HUES6 (cell line): ENCODE results near the gene BST1.

Source experiments
- H3K27ac ChIP-seq: 2 replicates; pipeline ENCODE4 v1.7.0; 2013; ENCODE audit warnings: low read depth, mild to moderate bottlenecking, low read length, inconsistent platforms
- H3K27me3 ChIP-seq: 2 replicates; pipeline ENCODE4 v1.6.1; 2013; ENCODE audit warnings: low read length; ENCODE audit not compliant: control insufficient read depth, insufficient read depth
- H3K36me3 ChIP-seq: 2 replicates; pipeline ENCODE4 v1.6.1; 2013; ENCODE audit warnings: low read length; ENCODE audit not compliant: control insufficient read depth, insufficient read depth
- H3K4me1 ChIP-seq: 2 replicates; pipeline ENCODE4 v1.6.1; 2013; ENCODE audit warnings: low read length; ENCODE audit not compliant: control insufficient read depth, insufficient read depth
- H3K4me3 ChIP-seq: 2 replicates; pipeline ENCODE4 v1.5.1; 2013; ENCODE audit warnings: low read depth, low read length
- H3K9ac ChIP-seq: one replicate; pipeline ENCODE4 v1.6.1; 2013; ENCODE audit warnings: mild to moderate bottlenecking, low read length
- H3K9me3 ChIP-seq: 2 replicates; pipeline ENCODE4 v1.6.1; 2013; ENCODE audit warnings: low read depth, low read length; ENCODE audit not compliant: control insufficient read depth, insufficient read depth

Gene BST1

GRCh38 chr4:15691346-15692135, 11.3 kb upstream of the BST1 start:
- peak overlapping the region; percentile 86; the same call in 1 of the 2 replicates for H3K27ac ChIP-seq
- H3K4me3 ChIP-seq, result no peak overlapping the region
- H3K36me3 ChIP-seq, result peaks cover 20% of the 10 kb centered on the region
- peak overlapping the region; percentile 20 for H3K9ac ChIP-seq
- no peaks in the 10 kb centered on the region for H3K27me3 ChIP-seq
- H3K9me3 ChIP-seq, result peaks cover 9% of the 10 kb centered on the region; the same call in 1 of the 2 replicates
- H3K4me1 ChIP-seq, result peaks cover 34% of the 10 kb centered on the region

GRCh38 chr4:15692602-15693001, 10.3 kb upstream of the BST1 start:
- H3K9me3 ChIP-seq, result peaks cover 16% of the 10 kb centered on the region; the same call in 1 of the 2 replicates

GRCh38 chr4:15694431-15694830, 8.4 kb upstream of the BST1 start:
- H3K4me3 ChIP-seq, result no peak overlapping the region
- no peak overlapping the region for H3K9ac ChIP-seq
- peaks cover 26% of the 10 kb centered on the region; the same call in 1 of the 2 replicates for H3K9me3 ChIP-seq
- H3K27ac ChIP-seq, result no peak overlapping the region
- H3K4me1 ChIP-seq, result peaks cover 34% of the 10 kb centered on the region
- no peaks in the 10 kb centered on the region for H3K36me3 ChIP-seq
- H3K27me3 ChIP-seq, result no peaks in the 10 kb centered on the region

More at GRCh38 chr4:15692602-15693001, 10.3 kb upstream of the BST1 start:
- Histone ChIP-seq H3K27me3 (no peaks in the 10 kb centered on the region), H3K4me3 (no peak overlapping the region), H3K9ac (no peak overlapping the region), H3K36me3 (peaks cover 9% of the 10 kb centered on the region), H3K27ac (no peak overlapping the region), H3K4me1 (peaks cover 34% of the 10 kb centered on the region)

- Histone ChIP-seq H3K9me3 (peaks cover 26% of the 10 kb centered on the region; the same call in 1 of the 2 replicates), H3K27me3 (no peaks in the 10 kb centered on the region), H3K27ac (no peak overlapping the region)
These were observed 7.6 kb upstream of the BST1 start for GRCh38 chr4:15695240-15695699.

GRCh38 chr4:15695729-15696128, 7.1 kb upstream of the BST1 start:
- Histone ChIP-seq H3K27ac (no peak overlapping the region), H3K36me3 (no peaks in the 10 kb centered on the region)

More at GRCh38 chr4:15695240-15695699, 7.6 kb upstream of the BST1 start:
- Histone ChIP-seq H3K36me3 (no peaks in the 10 kb centered on the region), H3K4me1 (peaks cover 27% of the 10 kb centered on the region), H3K4me3 (no peak overlapping the region), H3K9ac (no peak overlapping the region)

GRCh38 chr4:15696866-15697265, 6.0 kb upstream of the BST1 start:
- H3K9me3 ChIP-seq, result peaks cover 26% of the 10 kb centered on the region; the same call in 1 of the 2 replicates
- no peak overlapping the region for H3K4me3 ChIP-seq
- peaks cover under 1% of the 10 kb centered on the region; the same call in 1 of the 2 replicates for H3K27me3 ChIP-seq
- no peak overlapping the region for H3K9ac ChIP-seq
- no peak overlapping the region for H3K27ac ChIP-seq
- no peaks in the 10 kb centered on the region for H3K36me3 ChIP-seq
- H3K4me1 ChIP-seq, result peaks cover 11% of the 10 kb centered on the region

More at GRCh38 chr4:15695729-15696128, 7.1 kb upstream of the BST1 start:
- Histone ChIP-seq H3K9ac (no peak overlapping the region), H3K4me1 (peaks cover 23% of the 10 kb centered on the region), H3K4me3 (no peak overlapping the region), H3K9me3 (peaks cover 26% of the 10 kb centered on the region; the same call in 1 of the 2 replicates), H3K27me3 (no peaks in the 10 kb centered on the region)

GRCh38 chr4:15703439-15703838, 574 bp downstream of the BST1 start:
- H3K9ac ChIP-seq, result no peak overlapping the region
- H3K27ac ChIP-seq, result no peak overlapping the region
- H3K9me3 ChIP-seq, result 0 out of 2 replicates have a peak, but pooled peaks cover 5% of the 10 kb centered on the region
- peaks cover 15% of the 10 kb centered on the region for H3K27me3 ChIP-seq
- H3K4me3 ChIP-seq, result peak overlapping the region; percentile 68
- H3K36me3 ChIP-seq, result no peaks in the 10 kb centered on the region
- H3K4me1 ChIP-seq, result no peaks in the 10 kb centered on the region; the same call in 1 of the 2 replicates

GRCh38 chr4:15704129-15704528, 1.3 kb downstream of the BST1 start:
- no peak overlapping the region for H3K4me3 ChIP-seq
- 0 out of 2 replicates have a peak, but pooled peaks cover 3% of the 10 kb centered on the region for H3K9me3 ChIP-seq
- peaks cover 15% of the 10 kb centered on the region for H3K27me3 ChIP-seq
- H3K4me1 ChIP-seq, result no peaks in the 10 kb centered on the region; the same call in 1 of the 2 replicates
- H3K36me3 ChIP-seq, result no peaks in the 10 kb centered on the region
- no peak overlapping the region for H3K9ac ChIP-seq
- no peak overlapping the region for H3K27ac ChIP-seq

- no peaks in the 10 kb centered on the region for H3K9me3 ChIP-seq
- no peak overlapping the region for H3K4me3 ChIP-seq
- no peak overlapping the region for H3K27ac ChIP-seq
- no peak overlapping the region for H3K9ac ChIP-seq
- no peaks in the 10 kb centered on the region for H3K36me3 ChIP-seq
- no peaks in the 10 kb centered on the region for H3K4me1 ChIP-seq
- H3K27me3 ChIP-seq, result peaks cover 15% of the 10 kb centered on the region
These were observed 3.9 kb downstream of the BST1 start for GRCh38 chr4:15706646-15707362.

GRCh38 chr4:15707363-15707715, 4.5 kb downstream of the BST1 start:
- no peak overlapping the region for H3K27ac ChIP-seq
- no peaks in the 10 kb centered on the region for H3K9me3 ChIP-seq
- no peak overlapping the region for H3K4me3 ChIP-seq
- H3K36me3 ChIP-seq, result no peaks in the 10 kb centered on the region
- no peak overlapping the region for H3K9ac ChIP-seq
- no peaks in the 10 kb centered on the region for H3K4me1 ChIP-seq
- peaks cover 10% of the 10 kb centered on the region for H3K27me3 ChIP-seq

- no peaks in the 10 kb centered on the region for H3K27me3 ChIP-seq
These were observed 8.9 kb downstream of the BST1 start for GRCh38 chr4:15711762-15712161.

More at GRCh38 chr4:15711762-15712161, 8.9 kb downstream of the BST1 start:
- Histone ChIP-seq H3K27ac (no peak overlapping the region), H3K36me3 (no peaks in the 10 kb centered on the region), H3K4me3 (no peak overlapping the region), H3K9me3 (no peaks in the 10 kb centered on the region), H3K4me1 (no peaks in the 10 kb centered on the region), H3K9ac (no peak overlapping the region)
